NCI-H2029 (cell line): ENCODE measurements around the gene NTSR1.
A peak's percentile ranks its signal among the peaks of the same experiment; 100 is the strongest.

Experiments
- DNase-seq: peaks from one replicate; lab custom pipeline; 2025; lab: John Stamatoyannopoulos, UW

The NTSR1 gene

DNA sequence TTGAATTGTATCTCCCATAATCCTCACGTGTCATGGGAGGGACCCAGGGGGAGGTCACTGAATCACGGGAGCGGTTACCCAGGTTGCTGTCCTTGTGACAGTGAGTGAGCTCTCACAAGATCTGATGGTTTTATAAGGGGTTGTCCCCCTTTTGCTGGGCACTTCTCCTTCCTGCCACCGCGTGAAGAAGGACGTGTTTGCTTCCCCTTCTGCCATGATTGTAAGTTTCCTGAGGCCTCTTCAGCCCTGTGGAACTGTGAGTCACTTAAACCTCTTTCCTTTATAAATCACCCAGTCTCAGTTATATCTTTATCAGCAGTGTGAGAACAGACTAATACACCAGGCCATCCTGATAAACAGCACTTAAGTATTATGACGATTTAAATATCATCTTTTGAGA, 78.7 kb downstream of the NTSR1 start:
- no peak for DNase-seq

DNA sequence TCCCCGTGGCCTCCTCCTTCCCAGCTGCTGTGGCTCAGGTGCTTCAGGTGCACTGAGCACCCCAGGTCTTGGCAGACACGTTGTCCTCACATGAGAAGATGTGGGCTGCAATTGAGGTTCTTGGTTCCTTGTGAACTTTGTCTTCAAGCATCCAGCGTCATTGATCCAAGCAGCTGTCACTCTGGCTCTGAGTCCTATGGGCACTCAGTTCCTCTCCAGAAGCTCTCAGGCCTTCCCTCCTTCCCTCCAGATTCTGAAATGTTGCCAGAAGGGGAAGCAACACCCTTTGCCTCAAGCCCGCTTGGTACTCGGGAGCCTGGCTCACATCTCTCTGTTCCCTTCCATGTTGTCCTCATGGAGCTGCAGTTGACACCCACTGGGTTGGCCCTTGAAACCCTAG, 79.2 kb downstream of the NTSR1 start:
- DNase-seq, result no peak

DNA sequence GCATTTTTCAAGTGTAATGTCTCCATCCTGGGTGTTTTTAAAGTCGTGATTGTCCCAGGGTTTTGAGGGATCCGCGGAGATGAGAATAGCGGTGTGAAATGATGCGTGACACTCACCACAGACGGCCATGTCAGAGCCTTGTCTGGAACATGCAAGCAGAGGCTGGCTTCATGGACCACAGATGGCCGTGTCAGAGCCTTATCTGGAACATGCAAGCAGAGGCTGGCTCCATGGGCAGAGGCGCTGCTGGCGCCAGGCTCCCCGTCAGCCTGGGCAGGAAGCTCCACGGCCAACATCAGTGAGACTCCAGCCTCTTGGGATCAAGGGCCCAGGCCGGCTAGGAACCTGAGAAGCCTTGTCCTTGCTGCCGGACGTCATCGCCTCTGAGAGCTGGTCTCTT, 80.0 kb downstream of the NTSR1 start:
- DNase-seq, result no peak

GRCh38 chr20:62790075-62790474, 81.4 kb downstream of the NTSR1 start:
- DNase-seq, result no peak

DNA sequence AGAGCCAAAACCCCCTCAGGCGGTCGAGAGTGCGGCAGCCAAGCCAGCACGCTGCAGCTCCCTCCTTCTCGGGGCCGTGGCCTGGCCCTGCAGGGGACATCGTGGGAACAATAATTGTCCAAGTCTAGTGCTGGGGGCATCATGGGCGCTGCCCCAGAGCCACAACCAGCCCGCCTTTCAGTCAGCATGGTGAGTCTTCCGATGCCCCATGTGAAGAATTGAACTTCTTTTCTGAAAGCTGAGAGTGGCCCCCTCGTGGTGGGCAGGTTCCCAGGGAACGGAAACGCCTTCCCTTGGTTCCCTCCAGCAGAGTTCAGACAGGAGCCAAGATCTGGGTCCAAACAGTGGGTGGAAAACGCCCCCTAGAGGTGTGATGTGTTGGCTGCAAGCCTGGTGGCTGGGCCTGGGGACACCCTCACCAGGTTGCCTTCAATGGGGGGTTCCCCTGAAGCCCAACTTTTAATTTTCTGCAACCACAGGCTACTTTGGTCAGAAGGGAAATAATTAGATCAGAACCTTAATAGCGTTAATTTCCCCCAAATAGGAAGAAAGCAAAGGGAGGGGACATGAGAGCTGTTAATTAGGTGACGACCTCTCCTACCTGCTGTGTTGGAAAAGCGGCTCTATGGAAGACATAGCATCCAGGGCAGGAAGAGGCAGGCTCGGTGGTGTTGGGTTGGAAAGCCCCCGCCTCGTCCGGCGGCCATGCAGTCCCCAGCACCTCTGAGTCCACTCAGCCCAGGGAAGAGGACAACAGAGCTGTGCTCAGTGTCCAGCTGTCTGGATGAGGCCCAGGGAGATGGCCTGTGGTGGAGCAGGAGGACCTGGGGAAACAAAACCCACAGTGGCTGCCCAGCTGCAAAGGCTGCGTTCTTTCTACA, 82.9 kb downstream of the NTSR1 start:
- peak; percentile 53 for DNase-seq

DNA sequence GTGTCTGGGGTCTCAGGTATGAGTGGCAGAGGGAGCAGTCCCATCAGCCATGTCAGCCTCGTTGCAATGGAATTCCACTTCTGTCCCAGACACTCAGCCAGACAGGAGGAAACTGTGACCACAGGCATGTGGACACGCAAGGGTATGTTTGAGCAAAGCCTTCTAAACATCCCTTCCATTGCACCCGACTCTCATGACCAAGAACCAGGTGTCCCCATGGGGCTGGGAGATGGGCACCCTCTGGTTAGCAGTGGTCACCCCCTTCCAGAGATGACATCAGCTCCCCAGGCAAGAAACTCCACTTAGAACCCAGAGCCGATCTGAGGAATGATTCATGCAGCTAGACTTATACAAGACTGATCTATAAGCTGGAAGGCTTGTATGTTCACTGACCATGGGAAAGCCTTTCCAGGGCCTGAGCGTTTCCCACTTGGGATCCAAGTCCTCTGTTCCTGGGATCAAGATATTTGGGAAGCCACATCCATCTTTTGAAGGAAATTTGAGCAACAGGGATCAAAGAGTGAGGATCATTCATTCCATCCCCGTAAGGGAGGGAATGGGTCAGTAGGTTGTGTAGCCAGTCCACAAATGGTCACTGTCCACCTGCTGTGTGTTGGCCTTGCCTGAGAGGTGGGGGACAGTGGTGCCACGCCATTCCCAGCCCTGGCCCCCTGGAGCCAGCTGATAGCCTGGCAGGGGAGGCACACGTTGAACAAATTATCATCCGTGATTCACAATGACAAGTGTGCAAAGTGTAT, 83.7 kb downstream of the NTSR1 start:
- DNase-seq, result no peak

DNA sequence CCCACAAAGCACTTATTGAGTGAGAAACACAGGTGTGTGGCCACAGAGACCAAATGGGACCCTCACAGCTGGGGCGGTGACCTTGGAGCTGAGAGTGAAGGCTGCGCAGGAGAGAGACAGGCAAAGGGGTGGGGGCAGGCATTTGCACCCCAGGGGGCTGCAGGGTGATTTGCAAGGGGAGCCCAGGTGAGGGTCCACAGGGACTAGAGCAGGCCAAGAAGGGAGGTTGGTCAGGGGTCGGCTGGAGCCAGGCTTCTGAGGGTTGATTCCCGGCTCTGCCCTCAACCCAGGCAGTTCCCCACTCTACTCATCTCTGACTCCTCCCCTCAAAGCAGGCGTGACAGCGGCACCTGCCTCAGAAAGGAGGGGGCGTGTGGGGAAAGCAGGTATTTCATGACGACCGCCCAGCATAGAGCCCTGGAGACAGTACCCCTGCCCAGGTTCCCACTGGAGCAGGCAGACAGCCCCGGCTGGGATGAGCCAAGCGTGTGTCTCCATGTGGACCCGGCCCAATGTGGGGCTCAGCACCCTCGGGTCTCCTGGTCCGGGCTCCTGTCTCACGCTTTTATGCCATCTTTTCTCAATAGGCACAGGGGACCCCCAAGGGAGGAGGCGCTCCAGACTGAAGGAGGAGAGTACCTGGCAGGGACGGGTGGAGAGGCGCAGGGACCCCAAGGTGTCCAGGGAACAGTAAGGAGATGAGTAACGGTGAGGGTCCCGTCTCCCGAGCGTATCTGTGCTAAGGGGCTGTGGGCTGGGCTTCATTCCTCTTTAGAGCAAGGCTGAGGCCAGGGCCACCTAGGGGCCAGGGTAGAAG, 84.5 kb downstream of the NTSR1 start:
- DNase-seq, result no peak

GRCh38 chr20:62793757-62794006, 85.0 kb downstream of the NTSR1 start:
- DNase-seq, result no peak

DNA sequence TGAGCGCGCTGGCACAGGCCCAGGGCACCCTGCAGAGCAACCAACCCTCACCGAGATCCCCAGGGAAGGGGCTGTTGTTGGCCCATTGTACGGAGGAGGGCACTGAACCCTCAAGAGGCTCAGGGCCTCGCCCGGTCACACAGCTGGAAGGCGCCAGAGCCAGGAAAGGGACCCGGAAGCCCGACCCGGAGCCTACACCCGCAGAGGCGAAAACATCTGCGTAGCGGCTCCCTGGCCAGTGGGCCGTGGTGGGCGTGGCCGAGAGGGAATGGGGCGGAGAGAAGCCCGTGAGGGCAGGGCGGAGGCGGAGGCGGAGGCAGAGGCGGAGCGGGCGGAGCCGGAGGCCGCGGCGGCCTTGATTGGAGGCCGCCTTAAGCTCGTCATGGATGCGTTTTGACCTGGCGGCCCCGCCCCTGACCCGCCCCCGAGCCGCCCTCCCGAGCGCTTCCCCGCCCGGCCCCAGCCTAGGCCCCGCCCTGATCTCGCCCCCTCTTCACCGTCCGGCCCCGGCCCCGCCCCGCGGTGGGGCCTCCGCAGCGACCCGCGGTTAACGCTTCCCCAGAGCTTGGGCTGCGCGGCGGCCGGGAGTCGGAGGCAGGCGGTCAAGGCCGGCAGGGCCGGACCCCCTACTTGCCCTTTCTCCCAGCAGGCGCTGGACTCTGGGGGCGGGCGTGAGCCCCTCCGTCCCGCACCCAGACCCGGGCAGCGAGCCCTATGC, 85.5 kb downstream of the NTSR1 start:
- peak; percentile 91 for DNase-seq

- peak; percentile 52 for DNase-seq
Observed at GRCh38 chr20:62795023-62795761, 86.6 kb downstream of the NTSR1 start.

DNA sequence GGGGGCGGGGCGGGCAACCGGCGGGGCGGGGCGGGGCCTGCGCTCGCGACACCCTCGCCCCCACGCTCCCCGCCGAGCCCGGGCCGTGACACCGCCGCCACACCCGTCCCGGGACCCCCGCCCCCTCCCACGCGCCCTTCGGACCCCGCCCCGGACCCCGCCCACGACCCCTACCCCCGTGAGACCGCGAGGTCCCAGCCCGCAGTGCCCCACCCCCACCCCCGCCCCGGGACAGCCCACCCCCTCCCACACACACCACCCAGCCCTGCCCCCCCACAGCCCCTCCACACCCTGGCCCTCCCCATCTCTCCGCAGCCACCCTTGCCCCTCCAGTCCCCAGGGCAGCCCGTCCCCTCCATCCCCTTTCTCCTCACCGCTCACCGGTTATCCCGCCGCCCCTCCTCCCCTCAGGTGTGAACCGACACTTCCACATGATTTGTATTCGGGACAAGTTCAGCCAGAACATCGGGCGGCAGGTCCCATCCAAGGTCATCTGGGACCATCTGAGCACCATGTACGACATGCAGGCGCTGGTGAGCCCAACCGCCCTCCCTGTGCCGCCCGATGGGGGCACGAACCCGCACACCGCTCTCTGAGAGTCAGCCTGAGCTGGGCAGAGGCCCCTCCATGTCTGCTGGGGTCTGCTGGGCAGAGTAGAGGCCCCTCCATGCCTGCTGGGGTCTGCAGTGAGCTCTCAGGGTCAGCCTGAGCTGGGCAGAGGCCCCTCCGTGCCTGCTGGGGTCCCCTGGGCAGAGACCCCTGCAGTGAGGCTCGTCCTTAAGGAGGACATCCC, 88.3 kb downstream of the NTSR1 start:
- DNase-seq, result no peak

DNA sequence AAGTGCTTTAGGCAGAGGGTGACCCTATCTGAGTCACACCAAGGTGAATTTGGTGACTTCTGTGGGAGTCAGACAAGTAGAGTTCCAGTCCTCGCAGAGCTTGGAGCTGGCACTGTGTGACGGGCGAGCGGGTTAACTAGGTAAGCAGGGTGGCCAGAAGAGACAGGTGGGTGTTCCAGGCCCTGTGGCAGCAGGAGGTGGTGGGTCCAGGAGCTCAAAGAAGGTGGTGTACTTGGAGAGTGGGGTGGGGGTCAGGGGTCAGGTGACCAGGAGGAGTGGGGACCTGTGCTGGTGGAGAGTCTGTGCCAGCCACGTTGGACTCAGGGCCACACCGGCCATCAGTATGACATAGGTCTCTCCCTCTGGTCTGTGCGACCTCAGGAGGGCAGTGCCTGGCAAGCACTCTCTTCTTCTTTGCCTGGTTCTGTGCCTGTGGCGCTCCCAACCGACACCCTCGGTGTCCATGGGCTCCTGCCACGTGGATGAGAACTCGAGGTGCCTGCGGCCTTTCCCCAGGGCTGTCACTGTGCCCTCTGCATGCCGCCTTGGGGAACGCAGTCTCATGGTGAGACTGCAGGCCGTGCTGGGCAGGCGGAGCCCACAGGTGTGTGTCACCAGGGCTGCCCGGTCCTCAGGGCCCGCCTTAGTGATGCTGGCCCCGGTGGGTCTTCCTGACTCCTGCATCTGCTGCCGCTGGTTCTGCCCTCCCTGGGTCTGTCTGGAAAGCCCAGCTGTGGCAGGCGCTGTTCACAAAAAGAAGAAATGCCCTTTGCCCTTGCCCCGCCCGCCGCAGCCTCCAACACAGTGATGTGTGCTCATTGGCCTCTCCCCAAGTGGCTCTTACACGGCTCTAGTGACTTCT, 89.3 kb downstream of the NTSR1 start:
- no peak for DNase-seq

DNA sequence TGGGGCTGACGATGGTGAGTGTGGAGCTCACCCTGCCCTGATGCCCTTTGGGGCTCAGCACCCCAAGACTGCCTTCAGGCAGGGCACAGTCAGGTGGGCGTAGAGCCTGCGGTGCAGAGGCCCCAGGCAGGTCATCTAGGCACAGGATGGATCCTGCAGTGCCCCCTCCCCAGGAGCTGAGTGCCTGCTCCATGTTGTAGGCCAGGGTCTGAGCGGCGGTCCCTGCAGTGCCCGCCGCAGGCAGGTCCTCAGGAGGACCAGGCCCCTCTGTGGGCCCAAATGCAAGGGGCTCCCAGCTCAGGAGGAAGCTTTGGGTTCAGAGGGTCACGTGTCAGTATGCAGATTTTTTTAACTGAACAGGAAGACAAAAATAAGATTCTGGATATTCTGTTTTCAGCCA, 90.4 kb downstream of the NTSR1 start:
- DNase-seq, result no peak

DNA sequence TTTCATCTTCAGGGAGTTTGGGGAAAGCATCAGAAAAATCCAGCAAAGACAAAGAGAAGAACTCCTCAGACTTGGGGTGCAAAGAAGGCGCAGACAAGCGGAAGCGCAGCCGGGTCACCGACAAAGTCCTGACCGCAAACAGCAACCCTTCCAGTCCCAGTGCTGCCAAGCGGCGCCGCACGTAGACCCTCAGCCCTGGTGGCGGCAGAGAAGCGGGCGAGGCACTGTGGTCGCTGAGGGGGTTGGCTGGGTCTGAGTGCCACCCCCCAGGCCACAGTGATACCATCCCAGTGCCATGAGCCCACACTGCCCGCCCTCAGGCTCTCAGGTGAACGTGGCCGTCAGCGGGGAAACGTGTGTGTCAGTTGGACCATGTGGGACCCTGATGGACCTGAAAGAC, 90.8 kb downstream of the NTSR1 start:
- DNase-seq, result no peak

DNA sequence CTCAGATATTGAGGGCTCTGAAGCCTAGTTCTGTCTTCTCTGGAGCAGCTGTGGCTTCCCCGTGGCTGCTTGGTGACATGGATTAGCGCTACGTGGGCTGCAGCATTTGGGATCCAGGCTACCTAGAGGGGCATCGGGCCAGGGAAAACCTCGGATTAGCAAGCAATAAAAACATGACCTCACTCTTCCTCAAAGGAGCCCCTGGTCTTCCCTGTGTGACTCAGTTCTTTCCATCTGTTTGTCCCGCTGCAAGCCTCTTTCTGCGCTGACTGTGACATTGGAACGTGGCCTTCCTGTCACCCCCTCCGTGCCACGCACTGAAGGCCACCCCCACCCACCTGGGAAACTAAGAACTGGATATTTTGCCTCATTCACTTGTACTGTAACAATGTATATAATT, 91.2 kb downstream of the NTSR1 start:
- no peak for DNase-seq

- DNase-seq, result no peak
Observed at GRCh38 chr20:62800314-62801259, 92.0 kb downstream of the NTSR1 start.

DNA sequence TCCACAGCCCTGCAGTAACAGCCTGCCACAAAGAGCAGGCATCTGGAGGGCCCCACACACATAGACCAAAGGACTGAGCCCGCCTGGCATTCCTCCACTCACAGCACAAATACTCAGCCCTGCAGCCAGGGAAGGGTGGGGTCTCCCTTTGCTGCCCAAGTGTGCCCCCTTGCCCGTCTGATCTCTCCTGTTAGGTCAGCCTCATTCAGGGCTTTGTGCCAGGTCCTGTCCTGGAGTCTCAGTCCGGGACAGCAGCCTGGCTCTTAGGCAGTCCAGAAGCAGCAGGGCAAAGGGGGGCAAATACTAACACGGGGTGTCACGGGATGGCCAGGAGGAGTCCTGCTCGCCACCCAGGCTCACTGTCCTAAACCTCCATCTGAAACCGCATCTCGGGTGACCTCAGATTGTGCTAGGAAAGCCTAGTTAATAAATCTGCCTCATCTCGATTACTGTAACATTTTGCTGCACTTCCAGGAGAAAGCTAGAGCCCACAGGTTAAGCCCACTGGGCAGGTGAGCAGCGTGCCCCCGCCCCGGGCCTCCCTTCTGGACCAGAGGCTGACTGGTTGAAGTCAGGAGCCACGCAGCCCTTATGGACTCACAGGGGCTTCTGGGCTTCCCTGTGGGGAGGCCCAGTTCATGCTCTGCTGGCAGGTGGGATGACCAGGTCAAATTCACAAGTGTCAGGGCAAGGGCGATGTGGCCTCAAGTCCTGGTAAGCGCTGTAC, 92.8 kb downstream of the NTSR1 start:
- no peak for DNase-seq
